Left colon (tissue), 2 donors: ENCODE measurements around the gene F11. TPM values are rescaled to one million over a fixed set of nuclear protein-coding genes. Genes with fewer than 3 reads are reported as not detected.
"Not testable (repeated sequence)": the region's sequence is repeated elsewhere in the genome, so short reads cannot be mapped to it uniquely, and the experiment has no call there.

Experiments
- ATAC-seq: fragments of 200-7000 bp; cut with Tn5 transposase; one replicate; pipeline ENCODE4 v1.9.1; 2020; ENCODE audit warnings: mild to moderate bottlenecking, moderate library complexity
- DNase-seq, 2 donors: peaks; one replicate each; pipeline ENCODE4 v3.0.0-alpha.2; 2020
- intact Hi-C, 2 donors: fragments of 100-400 bp; cut with DNase I in 1 of 2; cut with micrococcal nuclease in 1 of 2; formaldehyde crosslinking; loops; one replicate each; pipeline versions ENCODE4 v1.11.2 to v1.14.0; 2022; cut with DNase I, micrococcal nuclease
- long read RNA-seq: library from polyadenylated mRNA; unstranded; transcript quantifications from one replicate; pipeline ENCODE4 v2.0.0, GENCODE V29; 2021
- total RNA-seq, 2 donors: library from RNA; stranded (reverse); fragmentation: NEBNext Ultra II Directional; extraction: Animal tissue kit (Norgen Biotek cat#: 25700); gene quantifications; one replicate each; pipeline ENCODE4 v1.2.1, GENCODE V29; 2021
- donor health status: DM: no; HTN: no; CAD: no.
- donor health status: DM: yes; HTN: yes; CAD: no.

Gene F11
- total RNA-seq = under 1 TPM in 1 of 2 donors, not detected in 1; 0.45 TPM
- long read RNA-seq = 0 reads

GRCh38 chr4:186265683-186266652, at the start of gene F11:
F11 (plus strand) TSS chr4:186266189; CDS start chr4:186267137, 948 bp downstream.
- intact Hi-C loops = no loop called here
- ATAC-seq = peak; percentile 64
- DNase-seq = no peak

GRCh38 chr4:186216465-186217024, 49.4 kb upstream of the F11 start:
- DNase-seq (no peak), ATAC-seq (no peak)
- intact Hi-C loops = no loop called here

GRCh38 chr4:186217733-186218293, 48.2 kb upstream of the F11 start:
- ATAC-seq = no peak
- DNase-seq = no peak

GRCh38 chr4:186221624-186222023, 44.4 kb upstream of the F11 start:
- ATAC-seq (no peak), DNase-seq (no peak)
- intact Hi-C loops = no loop called here

More at GRCh38 chr4:186217733-186218293, 48.2 kb upstream of the F11 start:
- intact Hi-C loops = no loop called here

- DNase-seq (no peak), ATAC-seq (no peak)
- intact Hi-C loops = no loop called here
Measured at GRCh38 chr4:186225848-186226247, 40.1 kb upstream of the F11 start.

GRCh38 chr4:186226521-186227189, 39.3 kb upstream of the F11 start:
- intact Hi-C loops = no loop called here
- ATAC-seq (peak; percentile 4), DNase-seq (no peak)

GRCh38 chr4:186227221-186227620, 38.8 kb upstream of the F11 start, which contains the start of gene KLKB1:
KLKB1 (plus strand) TSS chr4:186227507; CDS start chr4:186228196, 689 bp downstream.
- ATAC-seq = peak; percentile 84
- intact Hi-C loops = no loop called here
- DNase-seq = no peak

- DNase-seq (no peak), ATAC-seq (peak; percentile 91)
- intact Hi-C loops = no loop called here
Measured at GRCh38 chr4:186227744-186228513, 38.1 kb upstream of the F11 start.

GRCh38 chr4:186228514-186228894, 37.5 kb upstream of the F11 start:
- intact Hi-C loops = no loop called here
- DNase-seq (no peak), ATAC-seq (peak; percentile 34)

GRCh38 chr4:186234367-186234766, 31.6 kb upstream of the F11 start:
- DNase-seq (no peak), ATAC-seq (no peak)
- intact Hi-C loops = no loop called here

GRCh38 chr4:186236126-186236525, 29.9 kb upstream of the F11 start:
- DNase-seq = no peak
- no peak for ATAC-seq
- intact Hi-C loops = no loop called here

GRCh38 chr4:186240452-186240847, 25.5 kb upstream of the F11 start:
- intact Hi-C loops = no loop called here
- ATAC-seq = no peak
- DNase-seq = no peak

- intact Hi-C loops = no loop called here
- DNase-seq (no peak), ATAC-seq (no peak)
Measured at GRCh38 chr4:186240848-186241491, 25.0 kb upstream of the F11 start.

- ATAC-seq (no peak), DNase-seq (no peak)
- intact Hi-C loops = no loop called here
Measured at GRCh38 chr4:186241616-186242015, 24.4 kb upstream of the F11 start.

GRCh38 chr4:186242031-186242430, 24.0 kb upstream of the F11 start:
- intact Hi-C loops, ATAC-seq, DNase-seq: not testable (repeated sequence)

GRCh38 chr4:186243331-186243730, 22.7 kb upstream of the F11 start:
- intact Hi-C loops = no loop called here
- ATAC-seq (no peak), DNase-seq (no peak)

GRCh38 chr4:186244835-186245234, 21.2 kb upstream of the F11 start:
- ATAC-seq (no peak), DNase-seq (no peak)
- intact Hi-C loops = no loop called here
